IPS-18a (cell line): Measurements from ENCODE around the gene GSG1L.

Experiments
- H3K27ac ChIP-seq: one replicate; pipeline ENCODE4 v1.5.1; 2013; ENCODE audit warnings: low read length
- H3K27me3 ChIP-seq: one replicate; pipeline ENCODE4 v1.6.1; 2013; ENCODE audit warnings: mild to moderate bottlenecking, low read length; ENCODE audit not compliant: control insufficient read depth, insufficient read depth
- H3K36me3 ChIP-seq: one replicate; pipeline ENCODE4 v1.6.1; 2013; ENCODE audit warnings: low read depth, low read length; ENCODE audit not compliant: control insufficient read depth
- H3K4me1 ChIP-seq: one replicate; pipeline ENCODE4 v1.6.1; 2013; ENCODE audit warnings: low read depth, low read length; ENCODE audit not compliant: control insufficient read depth
- H3K4me3 ChIP-seq: one replicate; pipeline ENCODE4 v1.5.1; 2013; ENCODE audit warnings: low read length
- H3K9ac ChIP-seq: one replicate; pipeline ENCODE4 v1.6.1; 2013; ENCODE audit warnings: mild to moderate bottlenecking, low read length, moderate library complexity
- H3K9me3 ChIP-seq: one replicate; pipeline ENCODE4 v1.6.1; 2013; ENCODE audit warnings: low read depth, low read length; ENCODE audit not compliant: control insufficient read depth

The GSG1L gene

DNA sequence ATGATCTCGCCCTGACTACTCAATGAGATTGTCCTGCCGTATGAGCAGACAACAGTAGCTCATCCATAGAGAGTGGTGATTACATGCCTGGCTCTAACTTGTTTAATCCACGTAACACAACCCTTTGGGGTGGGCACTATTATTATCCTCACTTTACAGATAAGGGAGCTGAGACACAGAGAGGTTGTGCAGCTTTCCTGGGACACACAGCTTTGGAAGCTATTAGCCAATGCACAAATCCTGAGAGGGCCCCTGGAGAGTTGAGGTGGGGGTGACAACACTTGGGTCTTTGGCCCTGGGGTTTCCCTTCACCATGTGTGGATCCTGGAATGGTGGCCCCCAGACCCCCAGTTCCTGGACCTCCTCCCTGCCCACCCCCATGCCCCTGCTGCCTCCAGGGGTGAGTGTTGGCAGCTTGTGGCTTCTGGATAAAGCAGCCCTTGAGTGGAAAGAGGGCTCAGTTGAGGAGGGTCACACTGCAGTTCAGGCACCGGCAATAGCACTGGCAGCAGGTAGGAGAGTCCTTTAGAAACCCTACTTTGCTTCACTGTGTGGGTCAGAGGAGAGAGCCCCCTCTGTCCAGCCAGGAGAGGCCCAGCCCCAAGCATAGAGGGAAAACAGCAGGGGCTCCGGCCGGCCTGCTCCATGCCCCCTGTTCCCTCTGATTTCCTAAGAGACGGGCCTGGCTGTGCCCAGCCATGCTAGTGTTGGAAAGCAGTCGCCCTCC, 282.9 kb downstream of the GSG1L start:
- Histone ChIP-seq H3K4me1 (no peaks in the 10 kb centered on the region), H3K27me3 (no peaks in the 10 kb centered on the region), H3K36me3 (no peaks in the 10 kb centered on the region), H3K9me3 (no peaks in the 10 kb centered on the region), H3K4me3 (no peak overlapping the region), H3K27ac (no peak overlapping the region), H3K9ac (no peak overlapping the region)

DNA sequence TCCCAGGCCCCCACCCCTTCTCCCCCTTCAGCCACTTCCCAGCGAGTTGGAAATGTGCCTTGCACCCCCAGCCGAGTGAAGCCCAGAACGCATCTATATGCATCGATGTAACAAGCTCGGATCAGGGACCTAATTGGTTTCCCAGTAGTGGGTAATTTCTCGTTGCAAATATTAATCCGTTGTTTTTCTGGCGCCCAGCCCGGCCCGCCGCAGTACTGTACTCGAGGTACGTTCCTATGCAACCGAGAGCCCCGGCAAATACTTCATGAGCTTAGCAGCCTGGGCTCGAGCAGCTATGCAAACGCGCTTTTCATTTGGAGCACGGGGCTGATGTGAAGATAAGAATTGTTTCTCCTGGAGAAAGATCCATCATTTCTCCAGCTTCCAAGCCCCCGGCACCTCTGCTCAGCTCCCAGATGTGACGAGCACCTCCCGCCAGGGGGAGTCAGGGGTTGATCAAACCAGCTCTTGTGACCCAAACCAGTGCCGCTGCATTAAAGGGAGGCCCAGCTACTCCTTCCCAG, 283.8 kb downstream of the GSG1L start:
- no peak overlapping the region for H3K4me3 ChIP-seq
- no peaks in the 10 kb centered on the region for H3K27me3 ChIP-seq
- no peaks in the 10 kb centered on the region for H3K4me1 ChIP-seq
- H3K9ac ChIP-seq, result no peak overlapping the region
- H3K36me3 ChIP-seq, result no peaks in the 10 kb centered on the region
- H3K9me3 ChIP-seq, result no peaks in the 10 kb centered on the region
- H3K27ac ChIP-seq, result no peak overlapping the region

- no peak overlapping the region for H3K27ac ChIP-seq
- H3K4me3 ChIP-seq, result no peak overlapping the region
Observed at GRCh38 chr16:27778926-27779570, 284.5 kb downstream of the GSG1L start.

DNA sequence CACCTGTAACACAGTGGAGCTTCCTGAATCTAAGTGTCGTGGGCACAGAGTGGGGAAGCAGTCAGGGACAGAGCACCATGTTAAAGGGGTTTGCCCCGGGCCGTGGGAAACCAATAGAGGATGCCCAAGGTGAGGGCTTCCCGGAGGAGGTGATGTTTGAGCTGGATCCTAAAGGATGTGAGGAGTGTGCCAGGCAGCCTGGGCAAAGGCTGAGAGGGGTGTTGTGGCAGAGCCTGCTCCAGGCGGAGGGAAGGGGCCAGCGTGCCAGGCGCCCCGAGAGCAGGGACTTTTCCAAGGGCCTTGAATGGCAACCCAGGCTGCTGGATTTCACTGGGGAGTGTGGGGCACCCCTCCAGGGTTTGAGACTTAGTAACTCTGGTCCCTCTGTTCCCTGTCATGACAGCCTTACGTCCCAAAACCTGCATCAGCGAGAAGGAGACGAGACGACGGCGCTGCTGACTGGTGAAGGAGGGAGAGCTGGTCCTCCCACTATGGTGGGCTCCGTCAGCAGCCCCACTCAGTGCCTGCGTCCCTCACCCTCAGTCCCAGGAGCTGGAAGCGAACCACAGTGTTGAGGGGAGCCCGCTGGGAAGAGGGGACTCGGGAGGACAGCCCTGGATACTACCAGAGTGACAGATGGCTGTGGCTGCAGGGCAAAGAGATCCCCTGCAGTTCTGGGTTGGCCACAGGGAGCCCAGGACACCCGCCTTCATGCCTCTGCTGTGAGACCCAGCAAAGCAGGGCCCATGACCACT, 285.2 kb downstream of the GSG1L start:
- Histone ChIP-seq H3K36me3 (no peaks in the 10 kb centered on the region), H3K9me3 (no peaks in the 10 kb centered on the region), H3K4me1 (no peaks in the 10 kb centered on the region), H3K4me3 (no peak overlapping the region), H3K27me3 (no peaks in the 10 kb centered on the region), H3K9ac (no peak overlapping the region), H3K27ac (no peak overlapping the region)

More at GRCh38 chr16:27778926-27779570, 284.5 kb downstream of the GSG1L start:
- H3K9me3 ChIP-seq, result no peaks in the 10 kb centered on the region
- no peaks in the 10 kb centered on the region for H3K27me3 ChIP-seq
- no peaks in the 10 kb centered on the region for H3K4me1 ChIP-seq
- H3K36me3 ChIP-seq, result no peaks in the 10 kb centered on the region
- no peak overlapping the region for H3K9ac ChIP-seq

DNA sequence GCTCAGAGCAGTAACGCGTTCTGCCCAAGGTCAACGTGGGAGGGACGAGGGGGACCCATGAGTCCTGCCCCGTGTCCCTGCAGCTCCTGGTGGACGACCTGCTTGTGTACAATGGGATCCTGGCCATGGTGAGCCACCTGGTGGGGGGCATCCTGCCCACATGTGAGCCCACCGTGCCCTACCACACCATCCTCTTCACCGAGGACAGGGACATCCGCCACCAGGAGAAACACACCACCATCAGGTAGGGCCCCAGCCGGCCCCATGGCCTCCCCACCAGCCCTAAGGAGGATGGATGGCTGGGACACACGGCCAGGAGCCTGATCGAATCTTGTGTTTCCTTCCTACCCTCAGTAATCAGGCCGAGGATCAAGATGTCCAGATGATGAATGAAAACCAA, 286.0 kb downstream of the GSG1L start:
- Histone ChIP-seq H3K27ac (no peak overlapping the region), H3K4me3 (no peak overlapping the region), H3K9me3 (no peaks in the 10 kb centered on the region), H3K36me3 (no peaks in the 10 kb centered on the region), H3K27me3 (no peaks in the 10 kb centered on the region), H3K4me1 (no peaks in the 10 kb centered on the region), H3K9ac (no peak overlapping the region)

- Histone ChIP-seq H3K9me3 (no peaks in the 10 kb centered on the region), H3K4me1 (no peaks in the 10 kb centered on the region), H3K9ac (no peak overlapping the region), H3K27me3 (no peaks in the 10 kb centered on the region), H3K4me3 (no peak overlapping the region), H3K27ac (no peak overlapping the region), H3K36me3 (no peaks in the 10 kb centered on the region)
Observed at GRCh38 chr16:27776556-27777225, 286.8 kb downstream of the GSG1L start.

GRCh38 chr16:27775254-27775653, 288.3 kb downstream of the GSG1L start:
- Histone ChIP-seq H3K36me3 (no peaks in the 10 kb centered on the region), H3K4me1 (no peaks in the 10 kb centered on the region), H3K27ac (no peak overlapping the region), H3K27me3 (no peaks in the 10 kb centered on the region), H3K9ac (no peak overlapping the region), H3K4me3 (no peak overlapping the region), H3K9me3 (no peaks in the 10 kb centered on the region)

DNA sequence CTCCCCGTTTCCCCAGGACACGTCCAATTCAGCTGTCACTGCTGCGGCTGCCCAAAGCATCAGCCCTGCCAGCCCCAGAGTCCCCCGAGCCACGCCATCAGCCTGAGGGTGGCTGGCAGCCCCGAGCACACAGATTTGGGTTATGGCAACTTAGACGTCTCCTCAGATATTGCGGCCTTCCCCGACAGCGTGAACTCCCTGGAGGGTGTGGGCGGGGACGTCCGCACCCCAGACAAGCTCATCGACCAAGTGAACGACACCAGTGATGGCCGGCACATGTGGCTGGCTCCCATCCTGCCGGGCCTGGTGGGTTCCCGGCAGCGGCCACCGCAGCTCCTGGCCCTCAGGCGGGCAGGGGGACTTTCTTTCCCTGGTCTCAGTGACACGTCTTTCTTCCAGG, 288.7 kb downstream of the GSG1L start:
- H3K27me3 ChIP-seq, result no peaks in the 10 kb centered on the region
- no peaks in the 10 kb centered on the region for H3K4me1 ChIP-seq
- no peak overlapping the region for H3K9ac ChIP-seq
- H3K4me3 ChIP-seq, result no peak overlapping the region
- H3K36me3 ChIP-seq, result no peaks in the 10 kb centered on the region
- H3K9me3 ChIP-seq, result no peaks in the 10 kb centered on the region
- H3K27ac ChIP-seq, result no peak overlapping the region

GRCh38 chr16:27773344-27773743, 290.2 kb downstream of the GSG1L start:
- Histone ChIP-seq H3K27me3 (no peaks in the 10 kb centered on the region), H3K36me3 (no peaks in the 10 kb centered on the region), H3K9ac (no peak overlapping the region), H3K9me3 (no peaks in the 10 kb centered on the region), H3K27ac (no peak overlapping the region), H3K4me3 (no peak overlapping the region), H3K4me1 (no peaks in the 10 kb centered on the region)

DNA sequence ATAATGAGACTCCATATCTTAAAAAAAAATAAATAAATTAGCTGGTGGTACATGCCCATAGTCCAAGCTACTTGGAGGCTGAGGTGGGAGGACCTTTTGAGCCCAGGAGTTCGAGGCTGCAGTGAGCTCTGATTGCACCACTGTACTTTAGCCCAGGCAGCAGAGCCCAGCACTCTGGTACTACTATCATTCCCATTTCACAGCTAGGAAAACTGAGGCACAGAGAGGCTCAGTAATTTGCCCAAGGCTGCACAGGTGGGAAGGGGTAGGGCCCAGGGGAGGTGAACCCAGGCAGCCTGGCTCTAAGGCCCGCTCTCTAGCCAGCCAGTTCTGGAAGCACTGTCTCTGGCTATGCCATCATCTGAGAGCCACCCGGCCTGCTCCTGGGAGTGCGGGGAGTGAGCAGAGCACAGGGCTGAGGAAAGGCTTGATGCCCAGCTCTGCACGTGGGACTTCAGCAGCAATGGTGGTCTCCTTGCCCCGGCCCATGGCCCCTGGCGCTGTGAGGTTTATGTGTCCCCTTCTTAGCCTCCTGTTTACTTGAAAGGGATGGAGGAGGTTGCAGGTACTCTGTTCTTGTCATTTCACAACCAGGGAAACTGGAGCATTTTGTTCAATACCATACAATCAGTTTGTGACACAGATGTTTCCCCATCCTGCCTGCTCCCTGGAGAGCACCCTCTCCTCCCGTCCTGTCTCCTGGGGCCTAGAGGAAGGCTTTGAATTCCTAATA, 291.3 kb downstream of the GSG1L start:
- no peak overlapping the region for H3K27ac ChIP-seq
- no peak overlapping the region for H3K9ac ChIP-seq
- no peaks in the 10 kb centered on the region for H3K9me3 ChIP-seq
- no peak overlapping the region for H3K4me3 ChIP-seq
- no peaks in the 10 kb centered on the region for H3K4me1 ChIP-seq
- H3K36me3 ChIP-seq, result no peaks in the 10 kb centered on the region
- no peaks in the 10 kb centered on the region for H3K27me3 ChIP-seq
